HT-29 (cell line): ENCODE results near the gene ABCA2. TPM values are rescaled to one million over a fixed set of nuclear protein-coding genes. Genes with fewer than 3 reads are reported as not detected.
A peak's percentile ranks its signal among the peaks of the same experiment; 100 is the strongest.

Source experiments
- DNase-seq: peaks from one replicate; pipeline ENCODE4 v3.0.0-alpha.2; 2015; ENCODE audit warnings: low spot score
- total RNA-seq: library from RNA; depleted of rRNA; stranded (reverse); fragments of >200 nt; shearing (Covaris generic); gene quantifications from 2 replicates; pipeline ENCODE4 v1.2.3, GENCODE V29; 2014

Gene ABCA2
- total RNA-seq, 1 experiment from 2014 or later: 99.9 TPM

DNA sequence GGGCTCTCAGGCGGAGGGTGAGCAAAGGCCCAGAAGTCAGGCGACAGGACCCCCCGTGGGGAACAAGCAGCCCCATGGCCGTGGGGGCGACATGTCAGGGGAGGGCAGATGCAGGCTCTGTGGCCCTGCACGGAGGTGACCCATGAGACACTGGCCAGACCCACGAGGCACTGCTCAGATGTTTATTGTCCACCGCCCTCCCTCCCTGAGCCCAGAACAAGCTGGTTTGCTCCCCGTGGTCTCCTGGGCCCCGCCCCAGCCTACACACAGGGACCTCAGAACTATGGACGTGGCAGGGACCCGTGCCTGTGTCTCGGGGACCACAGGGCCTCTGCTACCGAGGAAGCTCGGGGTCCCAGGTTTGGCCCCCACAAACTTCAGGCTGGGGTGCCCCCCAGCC lies 2.0 kb upstream of the ABCA2 start:
- no peak for DNase-seq

GRCh38 chr9:137029058-137029936 lies 1.3 kb upstream of the ABCA2 start:
- DNase-seq: peak; percentile 84

DNA sequence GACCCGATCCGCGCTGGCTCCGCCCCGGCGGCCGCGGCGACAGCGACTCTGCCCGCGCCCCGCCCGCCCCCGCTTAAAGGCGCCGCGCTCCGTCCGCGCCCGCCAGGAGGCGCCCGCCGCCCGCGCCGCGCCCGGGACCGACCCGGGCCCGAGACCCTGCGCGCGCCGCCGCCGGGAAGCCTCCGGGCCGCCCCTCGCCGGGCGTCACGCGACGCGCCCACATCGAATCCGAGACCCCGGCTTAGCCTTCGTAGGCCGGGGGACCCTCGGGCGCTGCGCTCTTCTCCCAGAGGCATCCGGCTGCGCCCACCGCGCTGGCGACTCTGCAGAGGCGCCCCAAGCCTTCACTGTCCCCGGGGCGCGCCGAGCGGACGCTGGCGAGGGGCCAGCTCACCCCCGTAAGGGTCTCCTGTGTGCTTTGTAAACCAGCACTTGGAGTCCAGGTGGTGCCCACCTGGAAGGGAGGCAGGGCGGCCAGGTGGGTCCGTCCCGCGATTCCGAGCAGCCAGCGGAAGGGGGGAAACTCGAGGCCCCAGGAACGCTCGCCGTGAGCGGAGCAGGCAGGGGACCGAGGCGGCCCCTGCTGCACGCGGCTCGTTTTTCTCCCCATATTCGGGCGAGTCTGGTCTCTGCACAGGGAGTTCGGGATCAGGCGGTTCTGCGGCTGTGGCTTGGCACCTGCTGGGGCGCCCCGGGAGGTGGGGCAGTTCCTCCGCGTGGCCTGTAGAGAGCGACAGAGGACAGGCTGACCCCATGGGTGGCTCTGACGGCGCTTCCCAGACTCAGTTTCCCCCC lies 423 bp upstream of the ABCA2 start:
- peak; percentile 69 for DNase-seq

GRCh38 chr9:137026828-137027227 lies 1.2 kb downstream of the ABCA2 start:
- DNase-seq: no peak

DNA sequence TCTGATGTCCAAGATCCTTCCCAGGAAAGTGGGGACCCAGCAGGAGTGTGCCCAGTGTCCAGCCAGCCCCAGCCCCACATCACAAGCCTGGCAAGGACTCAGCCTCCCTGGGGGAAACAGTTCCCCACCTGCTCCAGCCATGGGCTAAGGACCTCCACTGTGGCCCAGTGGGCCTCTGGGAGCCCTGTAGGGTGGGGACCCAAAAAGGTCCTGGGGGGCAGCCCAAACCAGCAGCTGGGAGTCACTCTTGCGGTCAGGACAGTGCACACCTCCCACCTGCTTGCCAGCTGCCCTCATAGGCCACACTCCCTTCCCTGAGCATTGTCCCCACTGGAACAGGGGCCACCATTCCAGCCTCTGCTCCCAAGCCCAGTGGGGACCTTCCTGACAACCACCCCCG lies 1.7 kb downstream of the ABCA2 start:
- no peak for DNase-seq

DNA sequence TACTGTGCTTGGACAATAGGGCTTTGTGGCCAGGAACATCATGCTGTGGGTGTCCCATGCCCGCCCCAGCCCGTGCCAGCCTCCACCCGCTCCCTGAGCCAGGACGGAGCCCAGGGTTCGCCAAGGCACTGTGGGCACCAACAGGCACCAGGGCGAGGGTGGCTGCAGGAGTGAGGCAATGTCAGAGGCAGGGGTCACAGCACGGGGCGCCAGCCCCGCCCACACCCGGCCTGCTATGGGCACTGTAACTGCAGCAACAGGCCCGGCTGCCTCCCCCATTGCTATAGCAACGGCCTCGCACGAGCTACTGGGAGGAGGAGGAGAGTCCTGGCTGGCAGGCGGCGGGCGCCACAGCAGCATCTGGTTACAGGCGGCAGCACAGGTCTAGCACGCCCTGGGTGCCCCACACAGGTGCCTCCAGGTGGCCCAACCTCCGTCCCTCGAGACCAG lies 2.5 kb downstream of the ABCA2 start:
- DNase-seq: peak; percentile 89

DNA sequence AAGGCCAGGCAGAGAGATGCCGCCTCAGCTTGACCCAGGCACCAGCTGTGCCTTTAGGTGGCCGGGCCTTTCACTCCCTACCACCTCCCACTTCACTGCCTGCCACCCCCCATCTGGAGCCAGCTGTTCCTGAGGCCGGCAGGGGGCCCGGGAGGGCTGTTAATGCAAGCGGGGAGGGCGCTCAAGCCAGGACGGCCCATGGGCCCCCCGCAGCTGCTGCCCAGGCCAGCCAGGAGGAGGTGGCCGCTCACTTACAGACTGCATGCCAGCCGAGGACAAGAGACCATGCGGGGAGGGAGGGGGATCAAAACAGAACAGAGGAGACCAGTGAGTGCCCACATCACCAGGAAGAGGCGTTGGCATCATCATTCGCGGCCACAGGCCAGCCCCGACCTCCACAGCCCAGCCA lies 4.5 kb downstream of the ABCA2 start:
- DNase-seq: no peak

- DNase-seq: peak; percentile 57
Observed at GRCh38 chr9:137023157-137023556, 4.9 kb downstream of the ABCA2 start.

DNA sequence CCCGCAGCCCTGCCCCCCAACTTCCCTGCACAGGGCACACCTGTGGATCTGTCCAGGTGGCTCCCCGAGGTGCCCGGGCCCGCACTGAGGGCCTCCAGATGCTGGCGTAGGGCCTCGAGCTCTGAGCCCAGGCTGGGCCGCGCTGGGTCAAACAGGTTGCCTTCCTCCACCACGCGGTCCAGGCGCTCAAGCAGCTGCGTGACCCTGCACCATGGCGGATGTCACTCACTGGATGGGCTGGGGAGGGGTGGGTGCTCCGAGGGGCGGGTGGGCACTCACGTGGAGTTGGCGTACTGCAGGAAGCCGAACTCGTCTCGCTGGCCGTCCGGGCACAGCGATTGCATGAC lies 5.4 kb downstream of the ABCA2 start:
- no peak for DNase-seq

- DNase-seq: peak; percentile 96
Observed at GRCh38 chr9:137021979-137022661, 5.9 kb downstream of the ABCA2 start.

- no peak for DNase-seq
Observed at GRCh38 chr9:137021568-137021978, 6.5 kb downstream of the ABCA2 start.

- DNase-seq: no peak
Observed at GRCh38 chr9:137020771-137021567, 7.1 kb downstream of the ABCA2 start.

- no peak for DNase-seq
Observed at GRCh38 chr9:137019891-137020683, 8.0 kb downstream of the ABCA2 start.

DNA sequence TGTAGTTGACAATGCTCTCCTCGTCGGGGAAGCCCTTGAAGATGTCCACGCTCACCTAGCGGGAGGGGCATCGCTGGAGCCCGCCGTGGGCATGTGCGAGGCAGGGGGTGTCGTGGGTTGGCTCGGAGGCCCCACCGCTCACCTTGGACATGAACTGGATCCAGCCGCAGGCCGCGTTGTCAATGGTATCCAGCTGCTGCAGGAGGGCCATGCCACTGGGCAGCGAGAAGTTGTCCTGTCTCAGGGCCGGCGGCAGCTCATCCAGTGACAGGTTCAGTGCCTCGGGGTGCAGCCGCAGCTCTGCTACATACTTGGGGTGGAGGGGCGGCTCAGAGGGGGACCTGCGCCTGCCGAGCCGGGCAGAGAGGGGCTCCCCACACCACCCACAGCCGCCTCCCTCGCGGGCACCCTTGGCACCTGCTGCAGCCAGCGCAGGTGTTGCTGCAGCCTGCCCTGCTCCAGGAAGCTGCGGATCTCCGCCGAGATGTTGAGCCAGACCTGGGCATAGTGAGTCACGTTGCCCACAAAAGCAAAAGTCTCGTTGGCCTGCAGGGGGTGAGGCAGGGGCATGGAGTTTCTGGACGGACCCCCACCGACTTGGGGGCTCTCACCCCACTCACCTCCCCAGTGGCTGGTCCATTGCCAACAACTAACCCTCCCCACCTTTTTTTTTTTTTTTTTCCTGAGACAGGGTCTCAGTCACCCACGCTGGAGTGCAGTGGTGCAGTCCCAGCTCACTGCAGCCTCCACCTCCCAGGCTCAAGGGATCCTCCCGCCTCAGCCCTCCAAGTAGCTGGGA lies 9.1 kb downstream of the ABCA2 start:
- no peak for DNase-seq

DNA sequence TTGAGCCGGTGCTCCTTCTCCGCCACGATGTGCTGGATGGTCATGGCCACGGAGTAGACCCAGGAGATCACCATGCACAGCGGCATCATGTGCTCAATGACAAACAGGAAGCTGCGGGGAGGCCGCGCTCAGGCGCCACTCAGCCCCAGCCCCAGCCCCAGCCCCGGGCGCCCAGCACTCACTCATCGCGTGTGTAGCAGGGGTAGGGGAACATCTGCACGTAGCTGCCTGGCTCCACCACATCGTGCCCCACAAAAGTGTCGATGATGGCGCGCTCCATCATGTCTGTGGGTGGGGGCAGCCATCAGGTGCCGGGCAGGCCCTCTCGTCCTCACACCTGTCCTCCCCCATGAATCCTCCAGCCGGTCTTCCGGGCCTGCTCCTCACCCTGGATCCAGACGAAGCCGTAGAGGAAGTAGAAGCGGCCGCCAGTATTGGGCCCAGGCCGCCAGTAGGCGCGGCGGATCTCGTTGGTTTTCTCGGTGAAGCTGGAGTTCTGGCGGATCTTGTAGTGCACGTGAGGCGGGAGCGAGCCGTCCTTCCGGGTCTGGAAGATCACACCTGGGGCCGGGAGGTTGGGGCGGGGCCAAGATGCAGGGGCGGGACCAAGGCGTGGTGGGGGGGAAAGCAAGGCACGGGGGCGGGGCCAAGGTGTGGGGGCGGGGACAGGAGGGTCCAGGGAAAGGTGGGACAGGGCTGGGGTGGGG lies 10.1 kb downstream of the ABCA2 start:
- no peak for DNase-seq

- no peak for DNase-seq
Observed at GRCh38 chr9:137017071-137017470, 11.0 kb downstream of the ABCA2 start.

DNA sequence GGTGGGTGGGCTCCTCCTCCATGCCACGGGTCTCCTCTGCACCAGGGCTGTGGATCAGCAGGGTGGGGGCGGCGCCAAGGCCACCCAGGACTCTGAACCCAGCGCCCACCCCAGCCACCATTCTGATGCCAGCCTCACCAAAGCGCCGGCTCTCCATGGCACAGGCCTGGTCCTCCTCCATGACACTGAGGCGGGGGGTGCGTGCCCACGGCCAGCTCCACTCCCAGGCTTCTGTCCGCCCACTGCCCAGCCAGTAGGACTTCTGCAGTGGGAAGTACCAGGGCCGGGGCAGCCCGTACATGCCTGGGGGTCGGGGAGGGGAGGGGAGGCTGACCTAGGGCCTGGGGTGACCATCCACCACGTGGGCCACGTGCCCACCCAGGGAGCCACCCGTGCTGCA lies 11.6 kb downstream of the ABCA2 start:
- no peak for DNase-seq

- no peak for DNase-seq
Observed at GRCh38 chr9:137015976-137016375, 12.1 kb downstream of the ABCA2 start.

DNA sequence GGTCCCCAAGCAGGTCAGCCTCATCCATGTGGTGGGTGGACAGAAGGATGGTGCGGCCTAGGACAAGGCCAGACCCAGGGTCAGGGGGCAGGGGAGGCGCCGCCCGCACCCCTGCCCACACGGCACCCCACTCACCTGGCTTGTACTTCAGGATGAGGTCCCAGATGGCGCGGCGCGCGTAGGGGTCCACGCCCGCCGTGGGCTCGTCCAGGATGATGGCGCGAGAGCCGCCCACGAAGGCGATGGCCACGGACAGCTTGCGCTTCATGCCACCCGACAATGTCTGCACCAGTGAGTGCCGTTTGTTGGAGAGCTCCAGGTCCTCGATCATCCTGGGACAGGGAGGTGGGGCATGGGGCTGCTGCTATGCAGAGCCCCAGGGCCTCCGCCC lies 12.5 kb downstream of the ABCA2 start:
- DNase-seq: no peak
